SK-N-MC (cell line): ENCODE data around the gene PTPRN2.

ENCODE experiments used
- EZH2 ChIP-seq: fragments of 200-600 bp; sonication (generic); IDR thresholded peaks from one replicate; pipeline ENCODE4 v1.6.1; 2017; ENCODE audit warnings: antibody characterized with exemption
- FOXP2 ChIP-seq: optimal IDR thresholded peaks from 2 replicates; pipeline ENCODE3; 2011; ENCODE audit warnings: mild to moderate bottlenecking, moderate library complexity; ENCODE audit not compliant: insufficient read depth; ENCODE audit errors: extremely low read length, control extremely low read depth
- POLR2AphosphoS5 ChIP-seq: IDR thresholded peaks from 2 replicates; pipeline ENCODE4 v1.6.1; 2012; ENCODE audit warnings: mild to moderate bottlenecking, low read depth, low read length, borderline replicate concordance

DNA sequence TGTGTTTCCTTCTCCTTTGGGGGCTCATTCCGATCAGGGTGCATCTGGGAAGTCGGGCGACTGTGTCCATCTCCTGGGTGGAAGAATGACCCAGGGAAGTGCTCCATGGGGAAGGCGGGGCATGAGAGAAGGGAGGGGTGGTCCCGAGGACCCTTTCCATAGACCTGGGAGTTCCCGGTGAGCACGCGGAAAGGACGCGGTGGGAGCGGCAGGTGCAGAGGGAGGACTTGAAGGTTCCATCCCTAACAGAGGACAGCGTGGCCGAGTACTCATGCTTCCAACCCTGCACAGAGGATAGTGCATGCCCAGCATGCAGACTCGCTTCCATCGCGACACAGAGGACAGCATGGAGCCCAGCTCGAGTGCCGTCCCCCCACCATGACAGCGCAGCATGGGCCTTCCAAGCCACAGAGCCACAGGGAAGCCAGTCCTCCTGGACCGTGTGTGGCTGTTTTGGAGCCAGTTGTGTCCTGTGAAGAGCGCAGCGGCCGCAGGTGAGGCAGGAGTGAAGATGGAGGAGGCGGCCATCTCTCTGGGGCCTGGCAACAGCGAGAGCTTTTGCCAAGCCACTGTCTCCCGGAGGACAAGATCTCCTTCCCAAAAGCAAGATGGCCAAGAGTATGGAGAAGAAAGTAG lies 969.4 kb downstream of the PTPRN2 start:
- TF ChIP-seq POLR2AphosphoS5 (no peak), EZH2 (no peak), FOXP2 (no peak)
